ENCODE data around the gene NKPD1.

Gene NKPD1

GRCh38 chr19:45150180-45150579, 10.6 kb downstream of the NKPD1 start:
- Histone ChIP-seq H3K36me3 (replicated peaks; ENCODE audit: insufficient read depth, low read length) (no peaks in the 10 kb centered on the region), H3K9me2 (replicated peaks; ENCODE audit: insufficient read depth, low read length) (no peaks in the 10 kb centered on the region), H3K4me2 (ENCODE audit: low read depth, low read length) (no peak overlapping the region), H3K9ac (ENCODE audit: low read length) (no peak overlapping the region), H2AFZ (ENCODE audit: low read length) (no peak overlapping the region), H3K79me2 (ENCODE audit: low read length) (no peaks in the 10 kb centered on the region), H3K27me3 (replicated peaks; ENCODE audit: insufficient read depth, low read length) (no peaks in the 10 kb centered on the region), H3K4me1 (ENCODE audit: low read length) (no peaks in the 10 kb centered on the region), H3K9me3 (replicated peaks; ENCODE audit: insufficient read depth, low read length) (no peaks in the 10 kb centered on the region), H3K4me3 (ENCODE audit: low read length) (no peak overlapping the region), H3K27ac (ENCODE audit: low read length) (no peak overlapping the region), H3F3A (ENCODE audit: insufficient read depth, low read length) (no peaks in the 10 kb centered on the region), H4K20me1 (ENCODE audit: insufficient read depth, low read length) (no peaks in the 10 kb centered on the region)
- TF ChIP-seq EZH2phosphoT487 (IDR thresholded peaks at IDR 0.05; ENCODE audit: low read length): no peak
- DNase-seq: no peak

DNA sequence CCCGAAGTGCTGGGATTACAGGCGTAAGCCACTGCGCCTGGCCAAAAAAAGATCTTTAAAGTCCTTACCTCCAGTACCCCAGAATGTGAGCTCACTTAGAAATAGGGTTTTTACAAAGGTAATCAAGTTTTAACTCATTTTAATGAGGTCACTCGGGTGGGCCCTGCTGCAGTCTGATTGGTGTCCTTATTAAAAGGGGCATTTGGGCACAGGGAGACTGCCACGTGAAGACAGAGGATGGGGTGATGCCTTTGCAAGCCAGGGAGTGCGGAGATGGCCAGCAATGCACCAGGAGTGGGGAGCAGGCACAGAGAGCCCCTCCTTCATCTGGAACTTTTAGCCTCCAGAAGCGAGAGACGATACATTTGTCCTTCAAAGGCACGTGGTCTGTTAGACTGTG, 11.7 kb downstream of the NKPD1 start:
- no peaks in the 10 kb centered on the region for H4K20me1 ChIP-seq (ENCODE audit: insufficient read depth, low read length)

GRCh38 chr19:45147835-45148676, 12.7 kb downstream of the NKPD1 start:
- Histone ChIP-seq H3K36me3 (replicated peaks; ENCODE audit: insufficient read depth, low read length) (no peaks in the 10 kb centered on the region), H2AFZ (ENCODE audit: low read length) (no peak overlapping the region), H3K79me2 (ENCODE audit: low read length) (no peaks in the 10 kb centered on the region), H3K4me3 (ENCODE audit: low read length) (no peak overlapping the region), H4K20me1 (ENCODE audit: insufficient read depth, low read length) (no peaks in the 10 kb centered on the region), H3K9me2 (replicated peaks; ENCODE audit: insufficient read depth, low read length) (no peaks in the 10 kb centered on the region), H3K4me1 (ENCODE audit: low read length) (no peaks in the 10 kb centered on the region), H3F3A (ENCODE audit: insufficient read depth, low read length) (no peaks in the 10 kb centered on the region), H3K9ac (ENCODE audit: low read length) (no peak overlapping the region), H3K9me3 (replicated peaks; ENCODE audit: insufficient read depth, low read length) (no peaks in the 10 kb centered on the region), H3K27me3 (replicated peaks; ENCODE audit: insufficient read depth, low read length) (no peaks in the 10 kb centered on the region), H3K27ac (ENCODE audit: low read length) (no peak overlapping the region), H3K4me2 (ENCODE audit: low read depth, low read length) (no peak overlapping the region)
- DNase-seq: no peak
- TF ChIP-seq EZH2phosphoT487 (IDR thresholded peaks at IDR 0.05; ENCODE audit: low read length): no peak
- no peak for TF ChIP-seq CTCF (IDR thresholded peaks at IDR 0.05; ENCODE audit: low read length)
- TF ChIP-seq EZH2 (optimal IDR thresholded peaks at IDR 0.05; ENCODE audit: low read depth, low read length): no peak

More for the DNA sequence above, 11.7 kb downstream of the NKPD1 start:
- H3K4me2 ChIP-seq (ENCODE audit: low read depth, low read length): no peak overlapping the region
- no peak for DNase-seq
- TF ChIP-seq EZH2phosphoT487 (IDR thresholded peaks at IDR 0.05; ENCODE audit: low read length) (no peak), CTCF (IDR thresholded peaks at IDR 0.05; ENCODE audit: low read length) (no peak), EZH2 (optimal IDR thresholded peaks at IDR 0.05; ENCODE audit: low read depth, low read length) (no peak)
- no peaks in the 10 kb centered on the region for H3F3A ChIP-seq (ENCODE audit: insufficient read depth, low read length)
- no peak overlapping the region for H3K4me3 ChIP-seq (ENCODE audit: low read length)
- H3K9ac ChIP-seq (ENCODE audit: low read length): no peak overlapping the region
- no peaks in the 10 kb centered on the region for H3K27me3 ChIP-seq (replicated peaks; ENCODE audit: insufficient read depth, low read length)
- no peak overlapping the region for H2AFZ ChIP-seq (ENCODE audit: low read length)
- H3K9me2 ChIP-seq (replicated peaks; ENCODE audit: insufficient read depth, low read length): no peaks in the 10 kb centered on the region
- no peaks in the 10 kb centered on the region for H3K9me3 ChIP-seq (replicated peaks; ENCODE audit: insufficient read depth, low read length)
- no peak overlapping the region for H3K27ac ChIP-seq (ENCODE audit: low read length)
- H3K36me3 ChIP-seq (replicated peaks; ENCODE audit: insufficient read depth, low read length): no peaks in the 10 kb centered on the region
- no peaks in the 10 kb centered on the region for H3K79me2 ChIP-seq (ENCODE audit: low read length)
- H3K4me1 ChIP-seq (ENCODE audit: low read length): no peaks in the 10 kb centered on the region

GRCh38 chr19:45146741-45147205, 14.0 kb downstream of the NKPD1 start:
- Histone ChIP-seq H3K9me3 (replicated peaks; ENCODE audit: insufficient read depth, low read length) (no peaks in the 10 kb centered on the region), H3K79me2 (ENCODE audit: low read length) (0 out of 2 replicates have a peak, but pooled peaks cover 4% of the 10 kb centered on the region), H3K4me3 (ENCODE audit: low read length) (no peak overlapping the region), H3K27ac (ENCODE audit: low read length) (no peak overlapping the region), H3K4me1 (ENCODE audit: low read length) (no peaks in the 10 kb centered on the region), H3K9me2 (replicated peaks; ENCODE audit: insufficient read depth, low read length) (no peaks in the 10 kb centered on the region), H3K36me3 (replicated peaks; ENCODE audit: insufficient read depth, low read length) (no peaks in the 10 kb centered on the region), H2AFZ (ENCODE audit: low read length) (no peak overlapping the region), H3F3A (ENCODE audit: insufficient read depth, low read length) (no peaks in the 10 kb centered on the region), H3K4me2 (ENCODE audit: low read depth, low read length) (no peak overlapping the region), H4K20me1 (ENCODE audit: insufficient read depth, low read length) (no peaks in the 10 kb centered on the region), H3K9ac (ENCODE audit: low read length) (no peak overlapping the region), H3K27me3 (replicated peaks; ENCODE audit: insufficient read depth, low read length) (no peaks in the 10 kb centered on the region)
- no peak for TF ChIP-seq EZH2 (optimal IDR thresholded peaks at IDR 0.05; ENCODE audit: low read depth, low read length)
- no peak for TF ChIP-seq EZH2phosphoT487 (IDR thresholded peaks at IDR 0.05; ENCODE audit: low read length)
- no peak for TF ChIP-seq CTCF (IDR thresholded peaks at IDR 0.05; ENCODE audit: low read length)
- no peak for DNase-seq

All from MM.1S (cell line).